ENCODE measurements around the gene ATG4C. TPM values are rescaled to one million over a fixed set of nuclear protein-coding genes. Genes with fewer than 3 reads are reported as not detected.

Gene ATG4C
- total RNA-seq, 1 experiment from 2014 or later = 13.1 TPM

DNA sequence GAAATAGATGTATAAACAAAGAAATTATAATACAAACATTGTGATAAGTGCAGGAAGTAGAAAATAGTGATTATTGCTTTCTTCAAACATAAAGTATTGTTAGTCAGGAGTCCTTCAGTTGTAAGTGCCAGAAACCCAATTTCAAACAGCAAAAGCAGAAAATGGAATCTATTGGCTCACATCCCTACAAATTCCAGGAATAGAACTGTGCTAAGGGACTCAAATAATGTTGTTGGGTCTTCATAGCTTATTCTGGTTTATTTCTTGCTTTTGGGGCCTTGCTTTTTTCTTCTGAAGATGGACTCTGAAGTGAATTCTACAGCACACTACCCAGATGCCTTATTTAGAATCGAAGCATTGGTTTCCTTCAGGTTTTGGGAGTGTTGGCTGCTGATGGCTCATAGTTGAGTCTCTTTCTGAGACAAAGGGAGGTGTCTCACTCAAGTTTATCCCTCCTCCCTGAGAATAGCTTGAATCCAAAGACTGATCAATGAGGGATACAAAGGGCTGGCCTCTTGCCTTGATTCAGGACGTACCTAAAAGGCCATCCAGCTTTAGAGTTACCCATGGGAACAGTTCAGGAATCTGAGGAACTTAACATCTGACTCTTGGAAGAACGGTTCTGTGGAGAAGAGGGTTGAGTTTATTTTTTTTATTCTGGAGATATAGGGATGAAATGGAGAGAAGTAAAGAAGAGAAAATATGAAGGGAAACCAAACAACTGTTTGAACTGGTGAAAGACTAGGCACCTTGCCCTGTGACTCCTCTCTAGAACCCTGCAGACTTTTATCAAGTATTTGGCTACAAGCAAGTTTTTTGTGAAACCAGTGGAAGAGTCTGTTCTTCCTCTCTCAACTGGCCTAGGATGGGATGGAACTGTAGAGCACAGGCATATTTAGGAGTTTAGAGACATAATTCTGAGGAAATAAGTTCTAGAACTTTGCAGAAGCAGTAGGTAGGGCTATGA, 39.0 kb upstream of the ATG4C start:
- Histone ChIP-seq H4K20me1 (ENCODE audit: control insufficient read depth, insufficient read depth, insufficient read length) (no peaks in the 10 kb centered on the region), H2BK120ac (ENCODE audit: low read depth, low read length, poor library complexity, severe bottlenecking) (no peak overlapping the region), H3K27ac (ENCODE audit: insufficient read length, low read depth, low read length) (no peak overlapping the region), H3T11ph (ENCODE audit: low read length) (no peak overlapping the region), H3K4me2 (ENCODE audit: insufficient read depth, insufficient read length, low read length) (no peak overlapping the region), H4K91ac (ENCODE audit: insufficient read length, low read depth, low read length) (no peak overlapping the region), H2BK20ac (ENCODE audit: low read depth, low read length, poor library complexity, severe bottlenecking) (no peak overlapping the region), H3K79me1 (ENCODE audit: insufficient read depth, low read depth, low read length, poor library complexity, severe bottlenecking) (no peaks in the 10 kb centered on the region), H3K4ac (ENCODE audit: low read depth, low read length) (no peak overlapping the region), H2BK12ac (ENCODE audit: insufficient read length, low read depth, low read length) (no peak overlapping the region), H4K5ac (ENCODE audit: insufficient read length, low read depth, low read length) (no peak overlapping the region), H3K79me2 (ENCODE audit: insufficient read depth, low read length) (no peaks in the 10 kb centered on the region), H4K8ac (replicated peaks; ENCODE audit: insufficient read length, low read depth, low read length) (no peak overlapping the region), H2AFZ (ENCODE audit: low read length) (no peak overlapping the region), H3K9ac (ENCODE audit: extremely low read depth, insufficient read length, low read length) (no peak overlapping the region), H2BK15ac (ENCODE audit: low read depth, low read length) (no peak overlapping the region), H3K23me2 (ENCODE audit: insufficient read length, low read depth, low read length, poor library complexity, severe bottlenecking) (no peaks in the 10 kb centered on the region), H3K18ac (ENCODE audit: insufficient read length, low read depth, low read length) (no peak overlapping the region), H2AK5ac (ENCODE audit: insufficient read length, low read length) (no peak overlapping the region), H3K14ac (ENCODE audit: insufficient read depth, low read length) (no peak overlapping the region), H2BK5ac (ENCODE audit: insufficient read length, low read length) (no peak overlapping the region), H3K23ac (ENCODE audit: insufficient read length, low read depth, low read length) (no peak overlapping the region), H3K27me3 (ENCODE audit: insufficient read depth, low read length) (no peaks in the 10 kb centered on the region), H3K9me3 (ENCODE audit: control insufficient read depth, low read depth, low read length) (no peaks in the 10 kb centered on the region), H3K56ac (ENCODE audit: insufficient read length, low read depth, low read length) (no peak overlapping the region), H3K4me1 (ENCODE audit: insufficient read depth, low read length) (no peaks in the 10 kb centered on the region)
- H3K4me3 Mint-ChIP-seq = no peak overlapping the region
- peaks cover 3% of the 10 kb centered on the region for H3K27me3 Mint-ChIP-seq (ENCODE audit: low read depth)
- peaks cover 5 to 31% (median 6%) of the 10 kb centered on the region in 3 experiments; a peak in 6 of 7 replicates for H3K36me3 Mint-ChIP-seq (ENCODE audit: insufficient read depth in 1 of 3, low read depth in 3 of 3)
- no peak overlapping the region for H3K27ac Mint-ChIP-seq
- no peak for DNase-seq
- no peak for TF ChIP-seq CTCF (conservative IDR thresholded peaks at IDR 0.05)
- H3K4me1 Mint-ChIP-seq = peaks cover 10 to 13% of the 10 kb centered on the region in 2 experiments
- H3K9me3 Mint-ChIP-seq = peaks cover 21 to 22% of the 10 kb centered on the region in 2 experiments
- WGBS (ENCODE audit: extremely low coverage, insufficient read length, low lambda C conversion rate) = no CpG with 5 or more reads among the region's 3 CpGs

Data from H9 (cell line).